Measurements from ENCODE around the gene CST9.

- TF ChIP-seq CTCF (IDR thresholded peaks at IDR 0.05; ENCODE audit: low read length) (no peak), EZH2 (IDR thresholded peaks at IDR 0.05; ENCODE audit: borderline replicate concordance, low read length) (no peak)
Measured at GRCh38 chr20:23562721-23563342, 42.9 kb downstream of the CST9 start.

Data from OCI-LY1 (cell line).